GM12878 (cell line): ENCODE data around the gene P4HA2. TPM values are rescaled to one million over a fixed set of nuclear protein-coding genes. Genes with fewer than 3 reads are reported as not detected.

Source experiments
- ATAC-seq: fragments of 200-7000 bp; cut with Tn5 transposase; 3 replicates; pipeline ENCODE4 v1.9.1; 2020; ENCODE audit warnings: mild to moderate bottlenecking, moderate library complexity
- BruUV-seq: library from RNA; stranded (reverse); fragments of 400-500 nt; replicated peaks from 2 replicates; lab custom pipeline; 2021; lab: Mats Ljungman, UMichigan
- CTCF ChIA-PET: fragments of 300-600 bp; sonication (Branson Sonifier 250); formaldehyde crosslinking; extraction: SDS; loops from one replicate; lab custom pipeline; 2021; ENCODE audit warnings: inconsistent platforms; lab: Yijun Ruan, JAX
- POLR2A ChIA-PET: fragments of 350-600 bp; formaldehyde crosslinking; extraction: SDS; loops from one replicate; lab custom pipeline; 2021; ENCODE audit warnings: inconsistent platforms; lab: Charles Lee
- RAD21 ChIA-PET: fragments of 300-600 bp; sonication (Branson Sonifier 250); formaldehyde crosslinking; loops from one replicate; lab custom pipeline; 2023; ENCODE audit warnings: antibody characterized with exemption; ENCODE audit not compliant: unreplicated experiment; lab: Charles Lee
- SMC1A ChIA-PET: fragments of 300-600 bp; sonication (Branson Sonifier 250); formaldehyde crosslinking; loops from one replicate; lab custom pipeline; 2023; ENCODE audit not compliant: unreplicated experiment, uncharacterized antibody; lab: Charles Lee
- DNase-seq: peaks from one replicate; pipeline ENCODE4 v3.0.0-alpha.2; 2011; ENCODE audit warnings: low read depth, low spot score
- FAIRE-seq: peaks from 3 replicates; lab custom pipeline; 2011; peaks lifted over from hg19 to GRCh38; lab: Jason Lieb, UNC
- H2AFZ ChIP-seq: 2 replicates; pipeline ENCODE4 v1.6.0; 2011; ENCODE audit warnings: low read depth, low read length, control low read depth; ENCODE audit not compliant: control insufficient read depth
- H3K27ac ChIP-seq: 2 replicates; pipeline ENCODE4 v1.5.1; 2011; ENCODE audit warnings: control low read depth; ENCODE audit not compliant: control insufficient read depth, insufficient read depth
- H3K27me3 ChIP-seq, 2 experiments: replicated peaks in 1 of 2; 2 replicates each; pipeline versions ENCODE4 v1.6.0 to v1.6.1; 2011; ENCODE audit warnings: low read length in 1 of 2; ENCODE audit not compliant: control insufficient read depth in 2 of 2, insufficient read depth in 2 of 2
- H3K36me3 ChIP-seq, 2 experiments: 2 replicates each; pipeline ENCODE4 v1.5.1; 2011; ENCODE audit warnings: low read length in 1 of 2; ENCODE audit not compliant: control insufficient read depth in 2 of 2, insufficient read depth in 2 of 2
- H3K4me1 ChIP-seq: 2 replicates; pipeline ENCODE4 v1.6.1; 2011; ENCODE audit warnings: mild to moderate bottlenecking, low read length, moderate library complexity, mixed read lengths; ENCODE audit not compliant: control insufficient read depth, insufficient read depth
- H3K4me2 ChIP-seq: 2 replicates; pipeline ENCODE4 v1.6.0; 2011; ENCODE audit warnings: control low read depth; ENCODE audit not compliant: control insufficient read depth, insufficient read depth
- H3K4me3 ChIP-seq: fragments of 200-600 bp; sonication (generic); 2 replicates; pipeline ENCODE4 v1.5.1; 2016
- H3K79me2 ChIP-seq: 2 replicates; pipeline ENCODE4 v1.6.0; 2011; ENCODE audit warnings: low read length; ENCODE audit not compliant: control insufficient read depth, insufficient read depth
- H3K9ac ChIP-seq: 2 replicates; pipeline ENCODE4 v1.8.0; 2011; ENCODE audit warnings: low read length, control low read depth, mixed read lengths; ENCODE audit not compliant: control insufficient read depth, insufficient read depth
- H3K9me3 ChIP-seq: replicated peaks from 3 replicates; pipeline ENCODE4 v1.5.1; 2011; ENCODE audit warnings: mild to moderate bottlenecking, low read length; ENCODE audit not compliant: control insufficient read depth, insufficient read depth
- H4K20me1 ChIP-seq: 2 replicates; pipeline ENCODE4 v1.6.0; 2011; ENCODE audit not compliant: control insufficient read depth, insufficient read depth
- EZH2 ChIP-seq: IDR thresholded peaks from 2 replicates; pipeline ENCODE4 v1.6.1; 2012; ENCODE audit warnings: low read depth, mild to moderate bottlenecking, control low read depth, inconsistent platforms, low read length, borderline replicate concordance; ENCODE audit not compliant: control insufficient read depth
- IKZF2 ChIP-seq, 2 experiments: fragments of 450-650 bp; IDR thresholded peaks; 2 replicates each; pipeline ENCODE4 v1.6.1; 2017; ENCODE audit warnings: mild to moderate bottlenecking in 2 of 2, moderate library complexity in 2 of 2
- RB1 ChIP-seq: fragments of 450-650 bp; formaldehyde crosslinking; IDR thresholded peaks from 2 replicates; pipeline ENCODE4 v1.6.1; 2017; ENCODE audit warnings: mild to moderate bottlenecking, borderline replicate concordance
- RUNX3 ChIP-seq: IDR thresholded peaks from 2 replicates; pipeline ENCODE4 v1.6.1; 2012; ENCODE audit warnings: low read length, inconsistent platforms
- SIN3A ChIP-seq: IDR thresholded peaks from 2 replicates; pipeline ENCODE4 v1.6.1; 2012; ENCODE audit warnings: low read depth, low read length, improper control_type of control experiment
- YBX1 ChIP-seq: fragments of 450-650 bp; IDR thresholded peaks from 2 replicates; pipeline ENCODE4 v1.6.1; 2016; ENCODE audit warnings: antibody characterized with exemption
- WGBS: methylation state at CpG from one replicate; pipeline ENCODE4 v1.1.6; 2016; ENCODE audit warnings: low lambda C conversion rate; ENCODE audit not compliant: insufficient replicate concordance, insufficient coverage; ENCODE audit errors: missing lambda C conversion rate; 5-methylcytosine and 5-hydroxymethylcytosine counted together
- in situ Hi-C: fragments of 300-500 bp; cut with MboI; formaldehyde crosslinking; loops from 9 replicates; pipeline ENCODE4 v1.14.3; 2018; ENCODE audit warnings: mixed read lengths
- intact Hi-C: fragments of 100-400 bp; cut with micrococcal nuclease; formaldehyde crosslinking; loops from one replicate; pipeline ENCODE4 v1.14.2; 2022; ENCODE audit not compliant: unreplicated experiment
- polyA plus RNA-seq, 11 experiments: library from polyadenylated mRNA; depleted of rRNA in 4 of 11; unstranded in 6 of 11; stranded (reverse) in 5 of 11; fragments of >200 nt; fragmentation: Nextera tagmentation in 4 of 11; fragmentation: Illumina TruSeq in 1 of 11; extraction: Ambion mirVana in 4 of 11; extraction: Trizol in 1 of 11; gene quantifications; 1 replicate in 1 of 11; 2 replicates in 10 of 11; pipeline versions ENCODE4 v1.2.1 to v1.2.3, GENCODE V29; 2011 to 2016; ENCODE audit warnings: inconsistent platforms in 2 of 11, missing spikeins in 2 of 11, low read depth in 1 of 11
- total RNA-seq, 4 experiments: library from RNA; depleted of rRNA in 3 of 4; stranded (reverse); fragments of >200 nt in 3 of 4; fragmentation: Illumina TruSeq in 1 of 4; extraction: Trizol in 1 of 4; gene quantifications; 2 replicates each; pipeline versions ENCODE4 v1.2.1 to v1.2.3, GENCODE V29; 2013 to 2021

Gene P4HA2
- total and polyA plus RNA-seq, 10 of the 15 experiments (the other 5 are each of a cell fraction or from before 2014, with no cell fraction given) = 4.7 to 10.9 (median 7.5) TPM

DNA sequence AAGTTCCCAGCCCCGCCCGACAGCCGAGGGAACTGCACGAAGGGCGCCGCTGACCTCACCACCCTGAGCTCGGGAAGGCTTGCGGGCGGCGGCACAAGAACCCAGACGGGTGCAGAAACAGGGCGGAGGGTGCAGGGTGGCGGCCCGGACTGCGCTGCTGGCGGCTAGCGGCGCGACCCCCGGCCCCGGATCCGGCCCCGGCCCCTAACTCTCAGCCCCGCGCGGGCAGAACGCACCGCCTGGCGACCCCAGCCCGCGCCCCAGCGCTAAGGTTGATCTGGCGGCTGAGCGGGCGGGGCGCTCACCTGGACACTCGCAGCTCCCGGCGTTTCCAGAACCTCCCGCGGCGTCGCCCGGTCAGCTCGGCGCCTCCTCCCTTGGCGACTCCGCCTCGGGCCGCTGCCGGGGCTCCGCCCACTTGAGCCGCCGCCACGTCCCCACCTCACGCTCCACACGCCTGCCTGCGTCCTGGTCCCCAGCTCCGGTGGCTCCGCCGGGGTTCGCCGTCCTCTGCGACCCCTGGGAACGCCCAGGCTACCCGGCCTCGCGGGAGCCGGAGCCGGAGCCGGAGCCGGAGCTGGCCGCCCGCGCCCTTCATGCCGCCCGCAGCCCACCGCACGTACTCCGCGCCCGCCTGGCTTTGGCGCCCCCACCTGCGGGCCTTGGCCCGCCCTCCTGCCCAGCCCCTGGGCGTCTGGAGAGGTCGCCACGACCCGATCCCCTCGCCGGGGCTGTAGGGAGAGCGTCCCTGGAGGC is at the start of gene P4HA2 (continued):
- TF ChIP-seq RB1 = 0 out of 2 replicates have a peak, but pooled peaks have one; percentile 38

DNA sequence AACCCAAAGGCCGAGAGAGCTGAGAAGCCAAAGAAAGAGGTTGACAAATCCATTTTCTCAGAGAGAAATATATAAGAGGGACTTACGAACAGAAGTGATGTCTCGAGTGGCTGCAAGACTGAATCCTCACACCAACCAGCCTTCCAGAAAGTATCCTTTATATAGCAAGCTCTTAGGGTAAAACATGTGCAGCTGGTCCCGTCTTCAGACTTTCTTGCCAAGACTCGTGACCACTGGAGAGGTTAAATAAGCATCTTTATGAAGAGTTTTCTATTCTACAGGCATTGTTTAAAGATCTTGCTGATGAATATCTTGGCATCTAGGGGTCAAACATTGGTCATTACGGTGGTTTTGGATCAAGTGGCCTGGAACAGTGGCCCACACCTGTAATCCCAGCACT is 49.6 kb upstream of the P4HA2 start:
- POLR2A ChIA-PET = no interaction called here
- H3K4me3 ChIP-seq = no peak overlapping the region
- RAD21 ChIA-PET = interaction anchor here (1.0 kb wide), 1 partner anchor 40 kb away, joined by 3 read pairs; no protein-coding TSS in a partner anchor
- no peaks in the 10 kb centered on the region; a peak in 1 of 4 replicates for H3K27me3 ChIP-seq
- DNase-seq (no peak), ATAC-seq (no peak), FAIRE-seq (no peak)
- no peaks in the 10 kb centered on the region for H4K20me1 ChIP-seq
- SMC1A ChIA-PET = interaction anchor here (0.8 kb wide), 1 partner anchor 10 kb away, joined by 3 read pairs; no protein-coding TSS in a partner anchor
- intact Hi-C loops = no loop called here
- H3K27ac ChIP-seq = no peak overlapping the region
- no peaks in the 10 kb centered on the region for H3K79me2 ChIP-seq
- WGBS = 35% methylated on average over 6 of the region's 6 CpGs
- no TSS peak for BruUV-seq
- H2AFZ ChIP-seq = no peak overlapping the region
- no peak overlapping the region for H3K9ac ChIP-seq
- no peaks in the 10 kb centered on the region for H3K4me1 ChIP-seq
- no peaks in the 10 kb centered on the region for H3K36me3 ChIP-seq
- in situ Hi-C loops = no loop called here
- TF ChIP-seq IKZF2 (IDR thresholded peaks at IDR 0.05) (no peak), SIN3A (no peak), EZH2 (no peak), YBX1 (no peak), RUNX3 (no peak)
- CTCF ChIA-PET = interaction anchor here (3.5 kb wide), 1 partner anchor 40 kb away, joined by 16 read pairs; no protein-coding TSS in a partner anchor
- no peak overlapping the region for H3K4me2 ChIP-seq
- no peaks in the 10 kb centered on the region for H3K9me3 ChIP-seq
